CD4-positive, alpha-beta T cell (primary cell): ENCODE data around the gene TRAFD1. TPM values are rescaled to one million over a fixed set of nuclear protein-coding genes. Genes with fewer than 3 reads are reported as not detected.

Source experiments
- ATAC-seq: fragments of 200-7000 bp; cut with Tn5 transposase; one replicate; pipeline ENCODE4 v1.10.0; 2022; ENCODE audit warnings: mild to moderate bottlenecking; ENCODE audit not compliant: poor library complexity
- CTCF ChIA-PET: fragments of 350-600 bp; sonication (Branson Sonifier 250); formaldehyde crosslinking; loops from one replicate; lab custom pipeline; 2021; ENCODE audit warnings: antibody characterized with exemption, inconsistent platforms; lab: Charles Lee
- POLR2A ChIA-PET: fragments of 350-600 bp; sonication (Branson Sonifier 250); formaldehyde crosslinking; loops from one replicate; lab custom pipeline; 2021; ENCODE audit warnings: antibody characterized with exemption, inconsistent platforms; lab: Charles Lee
- DNase-seq, 14 experiments: peaks; one replicate each; pipeline ENCODE4 v3.0.0-alpha.2; 2013 to 2020; ENCODE audit warnings: mixed read lengths in 2 of 14
- H3K27ac ChIP-seq, 2 donors: one replicate each; pipeline versions ENCODE4 v1.5.1 to v1.7.0; 2013; ENCODE audit warnings: low read length in 2 of 2, low read depth in 1 of 2, mild to moderate bottlenecking in 1 of 2
- H3K27me3 ChIP-seq, 2 experiments: 1 replicate in 1 of 2; 2 replicates in 1 of 2; pipeline versions ENCODE4 v1.6.1 to v1.7.0; 2013; ENCODE audit warnings: low read length in 2 of 2, control low read depth in 1 of 2, mild to moderate bottlenecking in 1 of 2, moderate library complexity in 1 of 2; ENCODE audit not compliant: insufficient read depth in 2 of 2, control insufficient read depth in 1 of 2
- H3K36me3 ChIP-seq: one replicate; pipeline ENCODE4 v1.6.1; 2013; ENCODE audit warnings: low read length, control low read depth; ENCODE audit not compliant: insufficient read depth
- H3K4me1 ChIP-seq: one replicate; pipeline ENCODE4 v1.6.1; 2013; ENCODE audit warnings: low read length, control low read depth; ENCODE audit not compliant: insufficient read depth
- H3K4me3 ChIP-seq: one replicate; pipeline ENCODE4 v1.5.1; 2013; ENCODE audit warnings: mild to moderate bottlenecking, low read length, moderate library complexity
- H3K9me3 ChIP-seq, 2 experiments: 1 replicate in 1 of 2; 2 replicates in 1 of 2; pipeline versions ENCODE4 v1.6.1 to v1.7.0; 2013; ENCODE audit warnings: low read length in 2 of 2, mild to moderate bottlenecking in 2 of 2, control low read depth in 1 of 2, moderate library complexity in 1 of 2; ENCODE audit not compliant: control insufficient read depth in 1 of 2, insufficient read depth in 1 of 2
- H3K27ac Mint-ChIP-seq: one replicate; pipeline ENCODE4 v1.8.0; 2020; ENCODE audit warnings: mixed read lengths
- H3K27me3 Mint-ChIP-seq: one replicate; pipeline ENCODE4 v1.8.0; 2021; ENCODE audit warnings: mixed read lengths
- H3K36me3 Mint-ChIP-seq: one replicate; pipeline ENCODE4 v1.8.0; 2021; ENCODE audit warnings: low read depth, mixed read lengths
- H3K4me1 Mint-ChIP-seq: one replicate; pipeline ENCODE4 v1.8.0; 2021; ENCODE audit warnings: low read depth, mixed read lengths
- H3K4me3 Mint-ChIP-seq: one replicate; pipeline ENCODE4 v1.8.0; 2020; ENCODE audit warnings: mild to moderate bottlenecking, mixed read lengths
- H3K9me3 Mint-ChIP-seq: one replicate; pipeline ENCODE4 v1.8.0; 2020; ENCODE audit warnings: mixed read lengths
- intact Hi-C, 2 experiments: fragments of 100-400 bp; cut with DNase I in 1 of 2; cut with micrococcal nuclease in 1 of 2; formaldehyde crosslinking; loops; one replicate each; pipeline versions ENCODE4 v1.15.1 to v1.9.0; 2023 to 2025; cut with DNase I, micrococcal nuclease
- total RNA-seq, 174 experiments: library from RNA in 2 of 174; stranded (reverse) in 2 of 174; gene quantifications; one replicate each; pipeline ENCODE4 v1.2.3 and lab custom pipeline; 2021 to 2026
- TF ChIP-seq, protein P1 (sequence below): fragments of 200-600 bp; IDR thresholded peaks from one replicate; pipeline ENCODE4 v1.8.0; 2022; ENCODE audit warnings: antibody characterized with exemption, mild to moderate bottlenecking

TRAFD1 gene
- total RNA-seq, 2 experiments from 2014 or later = 19.6 to 20.4 TPM

DNA sequence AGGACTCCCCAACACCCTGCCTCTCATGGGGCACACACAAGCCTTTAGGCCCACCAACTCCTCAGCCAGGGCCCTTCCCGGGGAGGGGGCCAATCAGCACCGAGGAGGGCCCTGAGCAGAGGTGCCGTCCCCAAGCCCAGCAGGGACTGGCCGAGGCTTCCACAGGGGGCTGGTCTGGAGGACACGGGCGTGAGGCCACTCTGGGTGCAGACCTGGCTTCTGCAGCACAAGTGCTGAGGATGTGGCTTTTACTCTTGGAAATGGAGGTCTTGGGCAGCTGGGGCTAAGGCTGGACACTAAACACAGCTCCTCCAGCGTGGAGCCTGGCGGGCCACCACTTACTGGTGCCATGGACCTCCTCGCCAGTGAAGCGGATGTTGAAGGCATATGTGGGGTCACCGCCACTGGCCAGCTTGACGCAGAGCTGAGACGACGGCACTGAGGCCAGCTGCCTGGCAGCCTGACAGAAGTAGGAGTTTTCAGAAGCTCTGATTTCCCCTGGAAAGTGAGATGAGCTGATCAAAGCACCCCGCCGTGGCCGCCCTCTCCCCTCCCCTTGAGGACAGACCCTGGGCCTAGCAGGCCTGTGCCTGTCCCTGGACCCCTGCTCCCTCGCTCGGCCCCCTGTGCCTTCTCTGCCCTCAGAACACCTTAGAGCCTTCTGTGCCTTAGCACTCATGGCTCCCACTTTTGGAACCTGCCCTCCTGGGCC, 44.0 kb downstream of the TRAFD1 start:
- H3K4me3 ChIP-seq = no peak overlapping the region
- no peaks in the 10 kb centered on the region for H3K4me1 ChIP-seq
- Mint-ChIP-seq H3K9me3 (no peaks in the 10 kb centered on the region), H3K27ac (no peak overlapping the region), H3K36me3 (peaks cover 21% of the 10 kb centered on the region), H3K4me3 (no peak overlapping the region), H3K27me3 (no peaks in the 10 kb centered on the region), H3K4me1 (no peaks in the 10 kb centered on the region)
- H3K36me3 ChIP-seq = peaks cover 23% of the 10 kb centered on the region
- H3K9me3 ChIP-seq = no peaks in the 10 kb centered on the region
- DNase-seq (peak in 1 of 14 experiments; percentile 30), ATAC-seq (no peak)
- TF ChIP-seq, protein P1, sequence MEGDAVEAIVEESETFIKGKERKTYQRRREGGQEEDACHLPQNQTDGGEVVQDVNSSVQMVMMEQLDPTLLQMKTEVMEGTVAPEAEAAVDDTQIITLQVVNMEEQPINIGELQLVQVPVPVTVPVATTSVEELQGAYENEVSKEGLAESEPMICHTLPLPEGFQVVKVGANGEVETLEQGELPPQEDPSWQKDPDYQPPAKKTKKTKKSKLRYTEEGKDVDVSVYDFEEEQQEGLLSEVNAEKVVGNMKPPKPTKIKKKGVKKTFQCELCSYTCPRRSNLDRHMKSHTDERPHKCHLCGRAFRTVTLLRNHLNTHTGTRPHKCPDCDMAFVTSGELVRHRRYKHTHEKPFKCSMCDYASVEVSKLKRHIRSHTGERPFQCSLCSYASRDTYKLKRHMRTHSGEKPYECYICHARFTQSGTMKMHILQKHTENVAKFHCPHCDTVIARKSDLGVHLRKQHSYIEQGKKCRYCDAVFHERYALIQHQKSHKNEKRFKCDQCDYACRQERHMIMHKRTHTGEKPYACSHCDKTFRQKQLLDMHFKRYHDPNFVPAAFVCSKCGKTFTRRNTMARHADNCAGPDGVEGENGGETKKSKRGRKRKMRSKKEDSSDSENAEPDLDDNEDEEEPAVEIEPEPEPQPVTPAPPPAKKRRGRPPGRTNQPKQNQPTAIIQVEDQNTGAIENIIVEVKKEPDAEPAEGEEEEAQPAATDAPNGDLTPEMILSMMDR = no peak
- CTCF ChIA-PET = no interaction called here
- intact Hi-C loops = no loop called here
- no peaks in the 10 kb centered on the region for H3K27me3 ChIP-seq
- POLR2A ChIA-PET = no interaction called here
- H3K27ac ChIP-seq = no peak overlapping the region

DNA sequence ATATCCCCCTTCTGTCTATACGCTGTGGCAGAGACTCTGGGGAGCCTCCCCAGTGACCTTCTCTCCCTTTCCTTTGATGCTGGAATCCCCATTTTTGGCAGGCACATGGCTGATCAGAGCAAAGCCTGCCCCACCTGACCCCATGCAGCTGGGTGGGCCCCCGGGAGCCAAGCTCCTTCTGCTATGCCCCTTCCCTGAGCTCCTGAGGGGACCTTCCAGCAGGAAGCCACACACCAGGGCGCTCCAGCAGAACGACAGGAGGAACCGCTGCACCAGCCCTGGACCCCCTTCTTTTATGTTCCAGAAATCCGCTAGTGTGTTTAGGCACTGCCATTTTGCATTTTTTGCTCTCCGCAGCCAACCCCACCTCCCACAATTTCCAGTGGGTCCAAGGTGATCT, 44.6 kb downstream of the TRAFD1 start:
- H3K36me3 Mint-ChIP-seq = peaks cover 27% of the 10 kb centered on the region
- no peaks in the 10 kb centered on the region for H3K27me3 Mint-ChIP-seq
- no peaks in the 10 kb centered on the region for H3K9me3 ChIP-seq
- no peak for ATAC-seq
- H3K9me3 Mint-ChIP-seq = no peaks in the 10 kb centered on the region
- peaks cover 26% of the 10 kb centered on the region for H3K36me3 ChIP-seq
- no peaks in the 10 kb centered on the region for H3K4me1 Mint-ChIP-seq
- CTCF ChIA-PET = no interaction called here
- TF ChIP-seq, protein P1 = no peak
- no peaks in the 10 kb centered on the region for H3K4me1 ChIP-seq
- H3K27ac Mint-ChIP-seq = no peak overlapping the region
- POLR2A ChIA-PET = no interaction called here
- no peak overlapping the region for H3K4me3 ChIP-seq
- no peak overlapping the region for H3K27ac ChIP-seq
- intact Hi-C loops = no loop called here
- no peaks in the 10 kb centered on the region for H3K27me3 ChIP-seq
- no peak overlapping the region for H3K4me3 Mint-ChIP-seq
- DNase-seq = peak in 1 of 14 experiments; percentile 19

DNA sequence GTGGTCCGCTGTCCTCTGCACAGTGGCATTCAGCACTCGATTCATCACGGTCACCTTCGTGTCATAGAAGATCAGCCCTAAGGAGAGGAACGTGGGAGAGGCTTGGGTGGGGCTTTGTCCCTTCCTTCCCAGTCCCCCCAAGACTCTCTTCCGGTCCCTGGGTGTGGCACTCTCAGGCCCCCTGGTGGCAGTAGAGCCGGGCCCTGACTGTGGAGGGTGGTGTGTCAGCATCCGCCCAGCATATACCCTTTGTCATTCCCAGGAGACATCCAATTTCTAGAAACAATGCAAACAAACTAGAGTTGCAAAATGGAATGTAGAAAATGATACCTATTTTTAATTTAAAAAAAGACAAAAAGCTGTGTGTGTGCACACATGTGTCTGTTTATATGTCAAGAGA, 45.0 kb downstream of the TRAFD1 start:
- peaks cover 31% of the 10 kb centered on the region for H3K36me3 Mint-ChIP-seq
- H3K4me1 Mint-ChIP-seq = no peaks in the 10 kb centered on the region
- H3K27ac Mint-ChIP-seq = no peak overlapping the region
- intact Hi-C loops = no loop called here
- H3K4me3 ChIP-seq = no peak overlapping the region
- H3K36me3 ChIP-seq = peaks cover 30% of the 10 kb centered on the region
- no peaks in the 10 kb centered on the region for H3K9me3 ChIP-seq
- no peak overlapping the region for H3K27ac ChIP-seq
- CTCF ChIA-PET = no interaction called here
- no peaks in the 10 kb centered on the region for H3K4me1 ChIP-seq
- peak in 8 of 14 experiments; percentile 10 to 50 (median 26) for DNase-seq
- ATAC-seq = no peak
- POLR2A ChIA-PET = no interaction called here
- H3K27me3 ChIP-seq = no peaks in the 10 kb centered on the region
- TF ChIP-seq, protein P1 = peak; percentile 35
- no peak overlapping the region for H3K4me3 Mint-ChIP-seq
- no peaks in the 10 kb centered on the region for H3K27me3 Mint-ChIP-seq
- no peaks in the 10 kb centered on the region for H3K9me3 Mint-ChIP-seq
